NCI-H187 (cell line): ENCODE data around the gene GRM7.

Experiments
- DNase-seq, 2 experiments: peaks; one replicate each; lab custom pipeline; 2025; lab: John Stamatoyannopoulos, UW

The GRM7 gene

DNA sequence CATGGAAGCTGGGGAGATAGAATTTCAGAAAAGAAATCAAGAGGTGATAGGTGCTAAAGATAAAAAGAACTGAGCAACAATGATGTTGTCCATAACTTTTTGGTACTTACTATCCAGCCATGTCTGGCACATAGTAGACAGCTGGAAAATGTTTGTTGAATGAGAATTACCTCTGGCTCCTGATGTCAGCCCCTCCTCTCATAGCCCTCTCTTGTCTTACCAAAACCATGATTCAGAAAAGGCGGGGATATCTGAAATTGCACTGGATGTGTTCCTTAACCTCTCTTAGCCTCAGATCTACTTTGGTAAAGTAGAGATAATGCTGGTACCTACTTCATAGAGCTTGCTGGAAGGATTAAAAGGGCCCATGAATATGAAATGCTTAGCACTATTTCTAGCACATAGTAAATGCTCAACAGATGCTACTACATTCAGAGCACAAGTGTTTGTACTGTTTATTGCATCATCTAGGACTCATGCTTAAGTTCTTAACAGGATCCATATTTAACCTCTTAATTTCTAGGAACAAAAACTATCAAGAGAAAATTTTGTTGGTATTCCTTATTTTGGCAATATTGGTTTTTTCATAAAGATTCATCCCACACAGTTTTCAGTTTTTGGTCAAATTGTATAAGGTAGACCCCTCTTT lies 859.9 kb downstream of the GRM7 start:
- no peak for DNase-seq

DNA sequence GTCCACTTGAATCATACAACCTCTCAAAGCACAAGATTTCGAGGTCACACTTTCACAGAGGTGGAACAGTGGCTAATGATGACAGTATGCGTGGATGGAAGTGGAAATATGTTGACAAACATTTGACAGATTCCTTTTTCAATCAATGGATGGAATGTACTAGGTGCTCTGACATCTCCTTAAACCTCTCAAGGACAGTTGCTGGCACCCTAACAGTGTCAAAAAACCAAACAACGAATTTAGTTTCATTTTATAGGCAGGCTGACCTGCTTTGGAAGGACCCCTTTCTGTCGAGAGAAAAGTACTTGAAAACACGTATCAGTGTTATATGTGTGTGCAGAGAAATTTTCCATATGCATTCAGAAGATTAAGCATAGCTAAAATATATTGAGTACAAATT lies 861.0 kb downstream of the GRM7 start:
- DNase-seq: no peak

GRCh38 chr3:7728566-7729519 lies 867.9 kb downstream of the GRM7 start:
- DNase-seq: no peak

DNA sequence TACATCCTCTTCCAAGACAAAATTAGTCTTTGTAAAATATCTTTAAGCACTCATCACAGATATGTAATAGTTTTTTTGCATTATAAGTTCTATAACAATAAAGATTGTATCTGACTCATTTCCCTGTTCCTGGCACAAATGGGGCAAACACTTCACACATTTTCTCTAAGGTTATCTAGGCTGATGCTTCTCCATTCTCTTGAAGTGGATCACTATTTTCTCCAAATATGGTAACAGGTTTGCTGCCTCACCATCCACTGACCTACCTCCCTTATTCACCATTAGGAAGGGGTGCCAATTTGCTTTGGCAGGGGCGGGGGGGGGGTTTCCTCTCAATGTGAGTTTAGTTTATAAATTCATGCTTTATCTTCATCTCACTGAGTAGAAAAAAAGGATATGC lies 873.0 kb downstream of the GRM7 start:
- DNase-seq: no peak

- DNase-seq: no peak
Observed at GRCh38 chr3:7734456-7734855, 873.5 kb downstream of the GRM7 start.

DNA sequence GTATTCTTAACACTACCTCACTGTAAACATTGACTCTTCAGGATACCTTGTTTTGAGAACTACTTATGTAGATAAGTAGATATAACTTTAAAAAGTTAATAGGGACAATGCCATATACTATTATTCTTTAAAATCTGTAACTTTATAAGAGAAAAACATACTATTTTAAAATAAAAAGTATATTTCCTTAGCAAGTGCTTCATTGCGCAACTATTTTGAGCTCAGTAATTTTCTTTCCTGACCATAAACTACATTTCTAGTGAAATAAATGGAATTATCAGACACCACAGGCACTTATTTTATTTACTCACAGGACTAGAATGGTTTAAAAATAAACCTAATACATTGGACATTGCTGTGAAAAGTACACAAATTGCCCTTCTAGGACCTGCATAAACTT lies 876.3 kb downstream of the GRM7 start:
- DNase-seq: no peak

DNA sequence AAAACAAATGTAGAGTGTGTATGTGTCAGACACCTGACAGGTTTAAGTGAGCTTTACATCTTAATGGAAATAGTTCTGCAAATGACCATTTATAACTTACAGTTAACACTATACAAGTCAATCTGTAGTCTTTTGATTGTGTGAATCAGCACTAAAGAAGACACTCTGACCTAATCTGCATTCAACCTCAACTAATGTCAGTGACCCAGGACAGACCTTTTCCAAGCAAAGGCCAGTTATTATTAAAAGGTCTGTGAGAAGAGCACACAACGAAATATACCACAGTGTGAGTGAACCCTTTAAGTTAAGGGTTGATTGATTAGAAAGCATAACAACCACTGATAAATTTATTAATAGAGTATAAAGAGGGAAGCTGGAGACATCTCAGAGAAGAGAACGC lies 878.8 kb downstream of the GRM7 start:
- no peak for DNase-seq

DNA sequence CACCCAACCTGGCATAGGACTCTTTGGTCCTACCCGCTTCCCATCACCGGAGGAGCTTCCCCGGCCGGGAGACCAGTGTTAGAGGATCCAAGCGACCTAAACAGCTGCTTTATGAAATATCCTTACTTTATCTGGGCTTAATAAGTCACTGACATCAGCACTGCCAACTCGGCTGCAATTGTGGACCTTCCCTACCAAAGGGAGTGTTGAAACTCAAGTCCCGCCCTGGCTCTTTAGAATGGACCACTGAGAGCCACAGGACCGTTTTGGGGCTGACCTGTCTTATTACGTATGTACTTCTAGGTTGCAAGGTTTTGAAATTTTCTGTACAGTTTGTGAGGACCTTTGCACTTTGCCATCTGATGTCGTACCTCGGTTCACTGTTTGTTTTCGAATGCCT lies 879.5 kb downstream of the GRM7 start:
- DNase-seq: no peak

- no peak for DNase-seq
Observed at GRCh38 chr3:7744850-7745249, 883.9 kb downstream of the GRM7 start.

DNA sequence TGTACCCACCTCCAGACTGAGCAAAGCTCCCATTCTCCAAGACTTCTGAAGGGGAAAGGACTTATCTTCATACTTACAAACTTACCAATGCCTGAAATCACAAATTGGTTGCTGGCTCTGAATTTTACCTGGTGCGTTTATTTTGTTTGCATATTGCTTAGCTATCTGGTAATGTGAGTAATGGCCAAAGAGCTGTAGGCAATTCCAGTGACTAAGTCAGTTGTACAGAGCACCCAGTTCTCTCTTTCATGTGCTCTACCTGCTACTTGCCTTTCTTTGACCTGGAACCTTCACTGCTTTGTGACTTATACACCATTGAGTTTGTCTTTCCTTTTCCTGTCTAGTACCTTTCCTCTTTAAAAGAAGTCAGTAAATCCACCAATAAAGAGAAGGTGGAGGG lies 884.8 kb downstream of the GRM7 start:
- DNase-seq: no peak

GRCh38 chr3:7749931-7750695 lies 889.2 kb downstream of the GRM7 start:
- no peak for DNase-seq

GRCh38 chr3:7752005-7752404 lies 891.1 kb downstream of the GRM7 start:
- DNase-seq: no peak

- DNase-seq: no peak
Observed at GRCh38 chr3:7754653-7755441, 893.9 kb downstream of the GRM7 start.

- DNase-seq: no peak
Observed at GRCh38 chr3:7759630-7760029, 898.7 kb downstream of the GRM7 start.

GRCh38 chr3:7760718-7761117 lies 899.8 kb downstream of the GRM7 start:
- DNase-seq: no peak

DNA sequence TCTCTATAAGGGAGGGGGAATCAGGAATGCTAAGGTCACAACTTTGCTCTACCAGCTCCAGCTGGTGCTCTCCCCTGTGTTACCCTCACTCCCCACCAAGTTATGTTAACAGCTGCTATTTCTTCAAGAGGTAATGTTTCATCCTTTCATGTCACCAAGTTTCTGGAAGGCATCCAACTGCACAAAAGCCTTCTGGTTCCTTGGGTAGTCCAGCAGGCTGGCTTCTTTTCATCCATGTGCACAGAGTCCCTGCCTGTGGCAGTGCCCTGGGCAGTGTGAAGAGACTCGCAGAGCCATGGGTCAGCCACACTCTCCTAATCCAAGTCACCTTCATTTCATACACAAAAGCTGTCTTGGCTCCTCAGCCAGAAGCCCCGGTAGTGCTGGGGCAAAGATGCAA lies 903.2 kb downstream of the GRM7 start:
- DNase-seq: no peak

GRCh38 chr3:7766530-7766929 lies 905.6 kb downstream of the GRM7 start:
- no peak for DNase-seq

DNA sequence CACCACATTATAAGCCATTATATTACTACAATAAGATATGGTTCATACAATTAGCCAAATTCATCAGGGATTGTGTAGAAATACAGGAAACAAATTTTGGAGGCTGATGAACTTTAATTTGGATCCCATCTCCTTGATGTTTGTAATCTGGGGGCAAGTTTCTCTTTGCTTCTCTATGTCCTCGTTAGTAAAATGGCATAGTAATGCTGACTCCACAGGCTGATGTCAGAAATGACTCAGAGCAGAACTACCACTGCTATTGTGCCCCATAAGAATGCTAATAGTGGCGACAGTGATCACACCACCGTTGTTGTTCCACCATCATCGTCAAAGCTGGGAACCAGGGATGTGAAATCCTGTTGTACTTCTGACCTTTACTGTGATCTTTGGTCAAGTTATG lies 918.4 kb downstream of the GRM7 start:
- no peak for DNase-seq

DNA sequence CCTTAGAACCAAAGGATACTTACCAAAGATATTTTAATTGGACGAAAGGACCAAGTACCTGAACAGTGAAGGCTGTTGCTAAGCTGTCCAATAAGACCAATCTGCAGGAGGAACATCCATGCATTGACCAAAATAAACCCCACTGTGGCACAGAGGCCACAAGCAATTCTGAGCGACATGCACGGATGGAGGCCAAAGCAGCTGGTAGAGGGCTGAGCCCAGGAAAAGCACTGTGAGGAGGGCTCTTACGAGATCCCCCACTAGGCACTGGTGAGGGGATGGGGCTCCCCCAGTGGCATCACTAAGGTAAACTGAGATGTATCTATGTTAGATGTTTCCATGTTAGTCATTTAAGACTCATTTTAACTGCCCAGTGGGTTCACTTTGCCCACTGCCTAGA lies 920.5 kb downstream of the GRM7 start:
- no peak for DNase-seq

DNA sequence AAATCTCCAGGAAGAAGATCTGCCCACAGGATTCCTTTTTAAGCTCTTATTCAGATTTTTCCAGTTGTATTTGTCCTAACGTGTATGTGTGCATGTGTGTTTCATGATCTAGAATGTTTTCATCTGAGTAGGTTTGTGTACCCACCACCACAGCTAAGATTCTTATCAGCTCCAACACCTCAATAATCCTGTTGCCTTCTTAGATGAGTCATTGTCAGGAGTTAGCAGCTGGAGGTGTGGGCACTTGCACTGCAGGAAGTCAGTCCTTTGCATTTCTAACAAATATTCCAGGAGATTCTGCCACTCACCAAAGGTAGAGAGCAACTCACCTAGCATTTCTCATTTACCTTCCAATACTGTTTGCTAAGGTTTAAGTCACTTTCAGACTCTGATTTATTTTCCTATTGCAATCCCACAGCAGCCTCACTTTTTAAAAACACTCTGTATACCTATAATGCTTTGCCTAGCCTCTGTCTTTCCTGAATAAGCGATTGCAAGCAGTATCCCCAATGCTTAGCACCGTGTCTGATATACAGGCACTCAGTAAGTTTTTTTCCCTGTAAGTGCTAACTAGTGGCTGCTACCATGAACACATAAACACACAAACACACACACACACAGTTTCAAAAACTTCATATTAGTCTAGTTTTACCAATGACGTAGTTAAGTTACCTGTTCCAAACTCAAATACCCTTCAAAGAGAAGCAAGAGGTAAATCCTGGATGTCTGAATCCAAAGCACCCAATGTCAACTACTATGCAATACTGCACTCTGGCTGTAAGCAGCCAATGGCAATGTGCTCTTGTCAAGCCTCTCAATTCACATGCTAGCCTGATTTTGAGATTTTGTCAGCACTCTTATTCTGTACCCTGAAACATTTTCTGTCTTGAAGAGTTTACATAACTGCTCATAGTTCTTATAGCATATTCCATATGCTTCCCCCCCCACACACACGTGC lies 927.2 kb downstream of the GRM7 start:
- DNase-seq: no peak

- no peak for DNase-seq
Observed at GRCh38 chr3:7788881-7789280, 928.0 kb downstream of the GRM7 start.
